NCI-H2227 treated with DMSO at 0.1 percent for 48 hours (cell line): ENCODE measurements around the gene MAX.
"Not testable (repeated sequence)": the region's sequence is repeated elsewhere in the genome, so short reads cannot be mapped to it uniquely, and the experiment has no call there.

ENCODE experiments used
- DNase-seq: peaks from one replicate; lab custom pipeline; 2025; lab: John Stamatoyannopoulos, UW

The MAX gene

DNA sequence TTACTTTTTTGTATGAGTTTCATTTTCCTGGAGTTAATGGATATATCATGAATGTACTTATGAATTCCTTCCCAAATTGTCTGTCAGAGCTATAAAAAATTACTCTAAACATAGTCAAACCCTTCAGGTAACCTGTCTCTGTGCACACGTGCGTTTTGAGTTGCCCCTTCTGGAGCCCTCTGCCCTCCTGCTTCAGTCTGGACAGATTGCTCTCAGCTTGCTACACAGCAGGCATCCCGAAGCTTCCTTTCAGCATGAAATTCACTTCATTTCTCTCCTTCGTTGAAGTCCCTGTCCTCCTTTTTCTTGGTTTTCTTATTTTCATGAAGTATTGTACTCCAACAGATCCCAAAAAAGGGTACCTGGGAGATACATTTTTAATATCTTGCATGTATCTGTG, 68.3 kb downstream of the MAX start:
- DNase-seq, result no peak

DNA sequence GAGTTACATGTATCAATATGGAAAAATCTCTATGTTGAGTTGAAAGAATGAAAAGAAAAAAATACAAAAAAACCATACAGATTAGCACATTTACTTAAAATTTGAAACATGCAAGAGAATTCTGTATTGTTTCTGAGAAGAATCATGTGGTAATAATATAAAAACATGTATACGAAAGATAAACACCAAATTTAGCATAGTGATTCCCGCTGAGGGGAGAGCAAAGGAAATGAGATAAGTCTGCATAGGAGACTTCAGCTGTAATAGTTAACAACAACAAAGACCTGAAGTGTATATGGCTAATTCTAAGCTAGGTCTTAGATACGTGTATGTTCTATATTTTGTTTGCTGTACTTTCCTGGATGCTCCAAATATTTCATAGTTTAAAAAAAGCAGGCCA, 69.1 kb downstream of the MAX start:
- DNase-seq, result no peak

DNA sequence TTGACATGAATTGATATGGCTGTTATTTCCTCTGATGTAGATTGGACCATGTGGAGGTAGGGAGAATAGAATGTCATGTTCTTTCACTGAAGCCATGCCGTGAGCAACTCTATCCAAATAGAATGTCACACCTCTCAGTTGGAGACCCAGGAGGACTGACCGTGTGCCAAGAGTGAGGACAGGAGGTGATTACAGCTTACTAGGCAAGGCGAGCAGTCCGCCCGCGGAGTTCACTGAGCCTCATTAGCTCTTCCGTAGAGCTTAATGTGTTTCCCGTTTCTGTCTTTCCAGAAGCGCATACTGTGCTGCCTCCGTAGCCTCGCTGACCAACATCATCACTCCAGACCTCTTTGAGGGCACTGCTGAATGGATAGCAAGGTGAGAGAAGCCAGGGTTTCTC, 70.0 kb downstream of the MAX start:
- DNase-seq, result no peak

DNA sequence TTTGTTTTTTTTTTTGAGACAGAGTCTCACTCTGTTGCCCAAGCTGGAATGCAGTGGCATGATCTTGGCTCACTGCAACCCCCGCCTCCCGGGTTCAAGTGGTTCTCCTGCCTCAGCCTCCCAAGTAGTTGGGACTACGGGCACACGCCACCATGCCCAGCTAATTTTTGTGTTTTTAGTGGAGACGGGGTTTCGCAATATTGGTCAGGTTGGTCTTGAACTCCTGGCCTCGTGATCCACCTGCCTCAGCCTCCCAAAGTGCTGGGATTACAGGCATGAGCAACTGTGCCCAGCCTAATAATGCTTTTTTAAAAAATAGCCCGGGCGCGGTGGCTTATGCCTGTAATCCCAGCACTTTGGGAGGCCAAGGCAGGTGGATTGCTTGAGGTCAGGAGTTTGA, 71.0 kb downstream of the MAX start:
- DNase-seq, result not testable (repeated sequence)

DNA sequence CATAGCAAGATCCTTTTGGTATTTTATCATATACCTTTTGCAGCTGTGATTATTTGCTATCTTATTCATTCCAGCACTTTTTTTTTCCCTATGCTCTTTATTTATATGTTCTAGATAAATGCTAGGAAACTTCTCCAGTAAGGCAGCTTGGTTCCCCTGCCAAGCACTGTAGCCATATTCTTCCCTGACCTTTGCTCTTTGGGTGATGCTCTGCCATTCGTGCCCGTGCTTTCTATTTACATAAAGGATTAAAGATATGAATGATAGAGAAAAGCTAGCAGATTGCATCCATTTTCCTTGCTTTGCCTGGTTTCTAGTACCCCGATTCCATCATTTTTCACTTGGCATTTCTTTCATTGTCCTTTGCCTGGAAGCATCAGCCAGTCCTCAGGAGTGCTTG, 73.4 kb downstream of the MAX start:
- DNase-seq, result no peak

GRCh38 chr14:65027127-65027799, 75.1 kb downstream of the MAX start:
- no peak for DNase-seq

DNA sequence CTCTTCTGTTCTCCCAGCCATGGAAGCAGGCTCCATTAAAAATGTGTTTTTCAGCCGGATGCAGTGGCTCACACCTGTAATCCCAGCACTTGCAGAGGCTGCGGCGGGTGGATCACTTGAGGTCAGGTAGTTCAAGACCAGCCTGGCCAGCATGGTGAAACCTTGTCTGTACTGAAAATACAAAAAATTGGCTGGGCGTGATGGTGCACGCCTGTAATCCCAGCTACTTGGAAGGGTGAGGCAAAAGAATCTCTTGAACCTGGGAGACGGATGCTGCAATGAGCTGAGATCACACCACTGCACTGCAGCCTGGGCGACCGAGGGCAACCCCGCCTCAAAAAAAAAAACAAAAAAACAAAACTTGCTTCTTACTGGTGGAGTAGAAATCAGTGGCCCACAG, 75.8 kb downstream of the MAX start:
- no peak for DNase-seq

- no peak for DNase-seq
Measured at GRCh38 chr14:65025818-65026217, 76.5 kb downstream of the MAX start.
